ENCODE results near the gene TSPO2.

DNA sequence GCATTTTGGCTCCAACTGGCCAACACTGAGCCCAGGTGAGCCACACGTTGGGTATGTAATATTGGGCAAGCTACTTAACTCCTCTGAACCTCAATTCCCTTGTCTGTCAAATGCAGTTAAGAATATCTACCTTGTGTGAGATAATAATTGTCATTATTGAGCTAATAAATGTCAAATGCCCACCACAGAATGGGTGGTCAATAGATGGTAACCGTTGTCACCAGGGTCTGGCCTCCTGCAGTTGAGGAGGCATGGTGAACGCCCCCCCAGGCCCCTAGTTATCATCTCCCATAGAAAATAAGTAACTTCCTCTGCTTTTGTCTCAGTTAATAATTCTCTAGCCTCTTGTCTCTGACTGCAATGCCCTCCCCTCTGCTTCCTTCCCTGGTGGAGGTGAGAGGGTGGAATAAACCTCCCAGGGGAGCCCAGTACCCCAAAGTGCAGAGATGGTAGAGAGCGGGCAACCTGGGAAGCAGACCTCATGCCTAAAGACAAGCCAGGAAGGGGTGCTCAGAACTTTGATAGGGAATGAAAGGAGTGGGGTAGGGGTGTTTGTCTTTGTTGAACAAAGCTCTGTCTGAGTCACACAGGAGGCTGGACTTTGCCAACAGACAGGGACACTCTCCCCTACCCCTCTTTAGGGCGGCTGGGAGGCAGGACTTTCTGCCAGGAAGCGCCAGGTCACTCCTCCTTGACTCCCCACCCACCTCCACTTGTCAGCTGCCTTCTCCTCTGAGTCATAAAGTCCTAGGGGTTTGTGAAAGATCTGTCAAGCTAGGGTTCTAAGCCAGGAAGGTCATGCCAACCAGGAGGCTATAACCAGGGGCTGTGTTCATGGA is 1.9 kb upstream of the TSPO2 start:
- TF ChIP-seq, protein P1, sequence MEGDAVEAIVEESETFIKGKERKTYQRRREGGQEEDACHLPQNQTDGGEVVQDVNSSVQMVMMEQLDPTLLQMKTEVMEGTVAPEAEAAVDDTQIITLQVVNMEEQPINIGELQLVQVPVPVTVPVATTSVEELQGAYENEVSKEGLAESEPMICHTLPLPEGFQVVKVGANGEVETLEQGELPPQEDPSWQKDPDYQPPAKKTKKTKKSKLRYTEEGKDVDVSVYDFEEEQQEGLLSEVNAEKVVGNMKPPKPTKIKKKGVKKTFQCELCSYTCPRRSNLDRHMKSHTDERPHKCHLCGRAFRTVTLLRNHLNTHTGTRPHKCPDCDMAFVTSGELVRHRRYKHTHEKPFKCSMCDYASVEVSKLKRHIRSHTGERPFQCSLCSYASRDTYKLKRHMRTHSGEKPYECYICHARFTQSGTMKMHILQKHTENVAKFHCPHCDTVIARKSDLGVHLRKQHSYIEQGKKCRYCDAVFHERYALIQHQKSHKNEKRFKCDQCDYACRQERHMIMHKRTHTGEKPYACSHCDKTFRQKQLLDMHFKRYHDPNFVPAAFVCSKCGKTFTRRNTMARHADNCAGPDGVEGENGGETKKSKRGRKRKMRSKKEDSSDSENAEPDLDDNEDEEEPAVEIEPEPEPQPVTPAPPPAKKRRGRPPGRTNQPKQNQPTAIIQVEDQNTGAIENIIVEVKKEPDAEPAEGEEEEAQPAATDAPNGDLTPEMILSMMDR (IDR thresholded peaks at IDR 0.05), result no peak
- no peak for TF ChIP-seq EZH2 (IDR thresholded peaks at IDR 0.05)
- TF ChIP-seq EZH2phosphoT487 (IDR thresholded peaks at IDR 0.05), result no peak

Measured in neural progenitor cell (in vitro differentiated cells).